NCI-H345 (cell line): Measurements from ENCODE around the gene AEBP1.
A peak's percentile ranks its signal among the peaks of the same experiment; 100 is the strongest.

Experiments used
- DNase-seq: peaks from one replicate; lab custom pipeline; 2025; lab: John Stamatoyannopoulos, UW

Gene AEBP1

GRCh38 chr7:44144426-44144967, 40.4 kb downstream of the AEBP1 start:
- DNase-seq: no peak

GRCh38 chr7:44144968-44145478, 40.9 kb downstream of the AEBP1 start:
- DNase-seq: no peak

- no peak for DNase-seq
Observed at GRCh38 chr7:44145479-44145968, 41.4 kb downstream of the AEBP1 start.

- peak; percentile 30 for DNase-seq
Observed at GRCh38 chr7:44145969-44146911, 42.1 kb downstream of the AEBP1 start.

GRCh38 chr7:44147026-44147991, 43.2 kb downstream of the AEBP1 start:
- no peak for DNase-seq

- no peak for DNase-seq
Observed at GRCh38 chr7:44148166-44148565, 44.0 kb downstream of the AEBP1 start.

GRCh38 chr7:44148961-44149536, 44.9 kb downstream of the AEBP1 start:
- DNase-seq: no peak

GRCh38 chr7:44149571-44150465, 45.7 kb downstream of the AEBP1 start:
- DNase-seq: no peak

- no peak for DNase-seq
Observed at GRCh38 chr7:44150466-44150832, 46.3 kb downstream of the AEBP1 start.

GRCh38 chr7:44150966-44151941, 47.1 kb downstream of the AEBP1 start:
- DNase-seq: no peak

GRCh38 chr7:44151956-44152355, 47.8 kb downstream of the AEBP1 start:
- DNase-seq: no peak

GRCh38 chr7:44152971-44153947, 49.1 kb downstream of the AEBP1 start:
- DNase-seq: no peak

GRCh38 chr7:44153948-44154335, 49.8 kb downstream of the AEBP1 start:
- no peak for DNase-seq

- DNase-seq: no peak
Observed at GRCh38 chr7:44154703-44155102, 50.6 kb downstream of the AEBP1 start.

GRCh38 chr7:44155191-44156185, 51.3 kb downstream of the AEBP1 start:
- no peak for DNase-seq

GRCh38 chr7:44156453-44157010, 52.4 kb downstream of the AEBP1 start:
- no peak for DNase-seq
